ENCODE measurements around the gene LCN10. TPM values are rescaled to one million over a fixed set of nuclear protein-coding genes. Genes with fewer than 3 reads are reported as not detected.

The LCN10 gene
- total and polyA plus RNA-seq, 2 experiments from 2014 or later, result not detected

DNA sequence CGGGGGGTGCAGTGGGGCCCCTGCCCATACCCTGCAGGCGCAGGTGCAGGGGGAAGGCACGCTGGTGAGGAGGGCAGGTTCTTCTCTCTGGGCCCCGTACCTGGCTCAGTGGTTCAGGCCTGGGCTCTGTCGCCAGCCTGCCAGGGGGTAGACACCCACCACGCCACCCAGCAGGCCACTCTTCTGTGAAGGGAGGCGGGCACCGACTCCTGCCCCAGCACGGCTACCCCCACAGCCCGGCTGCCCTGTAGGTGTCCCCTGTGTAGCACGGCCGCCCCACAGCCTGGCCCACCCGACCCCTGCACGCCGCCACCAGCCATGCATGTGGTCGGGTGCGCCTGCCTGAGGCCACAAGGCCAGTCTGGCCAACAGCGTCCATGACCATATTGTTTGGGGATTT is 3.9 kb upstream of the LCN10 start:
- Histone ChIP-seq H3K4me3 (no peak overlapping the region), H3K27ac (no peak overlapping the region), H3F3A (ENCODE audit: insufficient read depth) (peaks cover 10% of the 10 kb centered on the region), H3K4me1 (ENCODE audit: insufficient read depth) (no peaks in the 10 kb centered on the region), H3K9me2 (ENCODE audit: insufficient read depth) (no peaks in the 10 kb centered on the region), H4K20me1 (ENCODE audit: insufficient read depth) (no peaks in the 10 kb centered on the region), H3K79me2 (ENCODE audit: insufficient read depth) (no peaks in the 10 kb centered on the region), H3K4me2 (ENCODE audit: unreplicated experiment) (no peak overlapping the region), H3K27me3 (replicated peaks; ENCODE audit: insufficient read depth) (peaks cover 4% of the 10 kb centered on the region; the same call in 1 of the 2 replicates), H2AFZ (no peak overlapping the region), H3K9me3 (ENCODE audit: low read depth) (no peaks in the 10 kb centered on the region), H3K36me3 (ENCODE audit: low read depth) (no peaks in the 10 kb centered on the region), H3K9ac (no peak overlapping the region)
- DNase-seq, result no peak
- WGBS, 2 experiments (ENCODE audit: low coverage in 1 of 2, low lambda C conversion rate in 2 of 2, missing lambda C conversion rate in 2 of 2), result 84 to 91% methylated on average over 9 to 18 of the region's 18 CpGs
- TF ChIP-seq EZH2 (IDR thresholded peaks at IDR 0.05; ENCODE audit: insufficient read depth, poor library complexity, severe bottlenecking) (no peak), EZH2phosphoT487 (IDR thresholded peaks at IDR 0.05; ENCODE audit: insufficient read depth, low read depth) (no peak)
- in situ Hi-C loops (cut with MboI), result no loop called here

GRCh38 chr9:136746155-136746490 is 3.4 kb upstream of the LCN10 start:
- no peak overlapping the region for H3K4me2 ChIP-seq (ENCODE audit: unreplicated experiment)
- DNase-seq, result no peak
- H3K9me2 ChIP-seq (ENCODE audit: insufficient read depth), result no peaks in the 10 kb centered on the region
- no peak for TF ChIP-seq EZH2phosphoT487 (IDR thresholded peaks at IDR 0.05; ENCODE audit: insufficient read depth, low read depth)
- no peak for TF ChIP-seq EZH2 (IDR thresholded peaks at IDR 0.05; ENCODE audit: insufficient read depth, poor library complexity, severe bottlenecking)
- WGBS, 2 experiments (ENCODE audit: low coverage in 1 of 2, low lambda C conversion rate in 2 of 2, missing lambda C conversion rate in 2 of 2), result 70 to 73% methylated on average over 10 to 22 of the region's 22 CpGs
- in situ Hi-C loops (cut with MboI), result no loop called here
- no peaks in the 10 kb centered on the region for H3K4me1 ChIP-seq (ENCODE audit: insufficient read depth)
- H3K4me3 ChIP-seq, result no peak overlapping the region
- H3K9ac ChIP-seq, result no peak overlapping the region
- H3K27me3 ChIP-seq (replicated peaks; ENCODE audit: insufficient read depth), result peaks cover 9% of the 10 kb centered on the region; the same call in 1 of the 2 replicates
- H3K9me3 ChIP-seq (ENCODE audit: low read depth), result no peaks in the 10 kb centered on the region
- H2AFZ ChIP-seq, result no peak overlapping the region
- no peaks in the 10 kb centered on the region for H3K79me2 ChIP-seq (ENCODE audit: insufficient read depth)
- H3K36me3 ChIP-seq (ENCODE audit: low read depth), result no peaks in the 10 kb centered on the region
- H3K27ac ChIP-seq, result no peak overlapping the region
- no peaks in the 10 kb centered on the region for H4K20me1 ChIP-seq (ENCODE audit: insufficient read depth)
- H3F3A ChIP-seq (ENCODE audit: insufficient read depth), result peaks cover 8% of the 10 kb centered on the region

- H3F3A ChIP-seq (ENCODE audit: insufficient read depth), result peaks cover 4% of the 10 kb centered on the region
- no peaks in the 10 kb centered on the region for H4K20me1 ChIP-seq (ENCODE audit: insufficient read depth)
- H3K4me2 ChIP-seq (ENCODE audit: unreplicated experiment), result no peak overlapping the region
- no peaks in the 10 kb centered on the region for H3K4me1 ChIP-seq (ENCODE audit: insufficient read depth)
- H3K9ac ChIP-seq, result no peak overlapping the region
- H3K36me3 ChIP-seq (ENCODE audit: low read depth), result no peaks in the 10 kb centered on the region
- no peaks in the 10 kb centered on the region for H3K9me3 ChIP-seq (ENCODE audit: low read depth)
- H3K27me3 ChIP-seq (replicated peaks; ENCODE audit: insufficient read depth), result peaks cover 9% of the 10 kb centered on the region; the same call in 1 of the 2 replicates
- no peak overlapping the region for H3K4me3 ChIP-seq
- no peak for DNase-seq
- no peaks in the 10 kb centered on the region for H3K9me2 ChIP-seq (ENCODE audit: insufficient read depth)
- WGBS, 2 experiments (ENCODE audit: low coverage in 1 of 2, low lambda C conversion rate in 2 of 2, missing lambda C conversion rate in 2 of 2), result 72 to 78% methylated on average over 23 of the region's 23 CpGs
- H3K27ac ChIP-seq, result no peak overlapping the region
- H3K79me2 ChIP-seq (ENCODE audit: insufficient read depth), result no peaks in the 10 kb centered on the region
- TF ChIP-seq EZH2 (IDR thresholded peaks at IDR 0.05; ENCODE audit: insufficient read depth, poor library complexity, severe bottlenecking), result no peak
- no peak for TF ChIP-seq EZH2phosphoT487 (IDR thresholded peaks at IDR 0.05; ENCODE audit: insufficient read depth, low read depth)
- in situ Hi-C loops (cut with MboI), result no loop called here
- no peak overlapping the region for H2AFZ ChIP-seq
These were observed 2.8 kb upstream of the LCN10 start for GRCh38 chr9:136745389-136746154.

DNA sequence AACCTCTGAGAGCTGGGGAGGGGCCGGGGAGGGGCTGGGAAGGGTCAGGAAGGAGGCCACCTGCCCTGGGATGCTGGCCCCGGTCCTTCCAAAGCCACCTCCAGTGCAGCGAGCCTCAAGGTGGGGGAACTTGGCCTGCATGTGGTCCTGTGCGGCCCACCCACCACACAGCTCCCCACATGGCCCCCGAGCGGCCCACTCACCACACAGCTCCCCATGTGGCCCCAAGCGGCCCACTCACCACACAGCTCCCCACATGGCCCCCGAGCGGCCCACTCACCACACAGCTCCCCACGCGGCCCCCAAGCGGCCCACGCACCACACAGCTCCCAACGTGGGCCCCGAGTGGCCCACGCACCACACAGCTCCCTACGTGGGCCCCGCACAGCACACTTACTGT is 2.0 kb upstream of the LCN10 start:
- WGBS, 2 experiments (ENCODE audit: low coverage in 1 of 2, low lambda C conversion rate in 2 of 2, missing lambda C conversion rate in 2 of 2), result 74 to 77% methylated on average over 5 to 18 of the region's 18 CpGs
- Histone ChIP-seq H3K79me2 (ENCODE audit: insufficient read depth) (no peaks in the 10 kb centered on the region), H3K27ac (no peak overlapping the region), H3K9ac (no peak overlapping the region), H4K20me1 (ENCODE audit: insufficient read depth) (no peaks in the 10 kb centered on the region), H3K9me3 (ENCODE audit: low read depth) (no peaks in the 10 kb centered on the region), H3K27me3 (replicated peaks; ENCODE audit: insufficient read depth) (peaks cover 13% of the 10 kb centered on the region), H3K4me2 (ENCODE audit: unreplicated experiment) (no peak overlapping the region), H3K4me1 (ENCODE audit: insufficient read depth) (no peaks in the 10 kb centered on the region), H2AFZ (no peak overlapping the region), H3K9me2 (ENCODE audit: insufficient read depth) (no peaks in the 10 kb centered on the region), H3K4me3 (no peak overlapping the region), H3K36me3 (ENCODE audit: low read depth) (no peaks in the 10 kb centered on the region), H3F3A (ENCODE audit: insufficient read depth) (no peaks in the 10 kb centered on the region)
- DNase-seq, result no peak
- no peak for TF ChIP-seq EZH2 (IDR thresholded peaks at IDR 0.05; ENCODE audit: insufficient read depth, poor library complexity, severe bottlenecking)
- TF ChIP-seq EZH2phosphoT487 (IDR thresholded peaks at IDR 0.05; ENCODE audit: insufficient read depth, low read depth), result no peak
- in situ Hi-C loops (cut with MboI), result no loop called here
